ENCODE data around the gene AUTS2. TPM values are rescaled to one million over a fixed set of nuclear protein-coding genes. Genes with fewer than 3 reads are reported as not detected.

AUTS2 gene
- total RNA-seq, 1 experiment from 2014 or later = 50.0 TPM

GRCh38 chr7:69633122-69633831, 35.0 kb downstream of the AUTS2 start (continued):
- TF ChIP-seq, protein P1, sequence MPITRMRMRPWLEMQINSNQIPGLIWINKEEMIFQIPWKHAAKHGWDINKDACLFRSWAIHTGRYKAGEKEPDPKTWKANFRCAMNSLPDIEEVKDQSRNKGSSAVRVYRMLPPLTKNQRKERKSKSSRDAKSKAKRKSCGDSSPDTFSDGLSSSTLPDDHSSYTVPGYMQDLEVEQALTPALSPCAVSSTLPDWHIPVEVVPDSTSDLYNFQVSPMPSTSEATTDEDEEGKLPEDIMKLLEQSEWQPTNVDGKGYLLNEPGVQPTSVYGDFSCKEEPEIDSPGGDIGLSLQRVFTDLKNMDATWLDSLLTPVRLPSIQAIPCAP (CRISPR knock-in tag; IDR thresholded peaks at IDR 0.05) = no peak
- no peak for TF ChIP-seq FOXK1 (CRISPR knock-in tag; IDR thresholded peaks at IDR 0.05)
- TF ChIP-seq OVOL2 (CRISPR knock-in tag; IDR thresholded peaks at IDR 0.05; ENCODE audit: borderline replicate concordance) = no peak
- TF ChIP-seq, protein P2, sequence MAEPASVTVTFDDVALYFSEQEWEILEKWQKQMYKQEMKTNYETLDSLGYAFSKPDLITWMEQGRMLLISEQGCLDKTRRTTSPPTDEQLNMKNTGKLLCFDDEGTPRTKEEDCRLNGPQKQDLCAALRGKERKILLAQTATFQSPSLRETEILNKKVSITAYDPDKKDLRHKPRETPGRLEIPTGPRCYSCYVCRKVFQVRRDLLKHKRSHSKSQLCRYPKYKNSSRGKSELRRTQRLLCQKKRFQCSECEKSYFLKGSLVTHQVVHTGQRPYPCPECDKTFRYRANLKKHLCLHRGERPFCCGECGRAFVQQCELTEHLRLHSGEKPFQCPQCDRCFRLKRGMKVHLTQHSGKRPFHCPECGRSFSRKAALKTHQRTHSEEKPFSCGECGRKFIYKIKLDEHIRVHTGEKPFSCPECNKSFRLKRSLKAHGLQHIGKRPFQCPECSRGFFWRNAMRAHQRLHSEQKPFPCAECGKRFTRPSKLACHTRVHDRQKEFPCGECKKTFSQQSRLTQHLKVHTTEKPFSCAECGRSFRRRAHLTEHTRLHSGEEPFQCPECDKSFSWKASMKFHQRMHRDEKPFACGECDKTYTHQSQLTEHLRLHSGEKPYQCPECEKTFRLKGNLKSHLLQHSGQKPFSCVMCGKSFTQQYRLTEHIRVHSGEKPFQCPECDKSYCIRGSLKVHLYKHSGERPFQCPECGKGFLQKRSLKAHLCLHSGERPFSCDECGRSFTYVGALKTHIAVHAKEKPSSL (CRISPR knock-in tag; conservative IDR thresholded peaks at IDR 0.05) = no peak
- TF ChIP-seq, protein P3, sequence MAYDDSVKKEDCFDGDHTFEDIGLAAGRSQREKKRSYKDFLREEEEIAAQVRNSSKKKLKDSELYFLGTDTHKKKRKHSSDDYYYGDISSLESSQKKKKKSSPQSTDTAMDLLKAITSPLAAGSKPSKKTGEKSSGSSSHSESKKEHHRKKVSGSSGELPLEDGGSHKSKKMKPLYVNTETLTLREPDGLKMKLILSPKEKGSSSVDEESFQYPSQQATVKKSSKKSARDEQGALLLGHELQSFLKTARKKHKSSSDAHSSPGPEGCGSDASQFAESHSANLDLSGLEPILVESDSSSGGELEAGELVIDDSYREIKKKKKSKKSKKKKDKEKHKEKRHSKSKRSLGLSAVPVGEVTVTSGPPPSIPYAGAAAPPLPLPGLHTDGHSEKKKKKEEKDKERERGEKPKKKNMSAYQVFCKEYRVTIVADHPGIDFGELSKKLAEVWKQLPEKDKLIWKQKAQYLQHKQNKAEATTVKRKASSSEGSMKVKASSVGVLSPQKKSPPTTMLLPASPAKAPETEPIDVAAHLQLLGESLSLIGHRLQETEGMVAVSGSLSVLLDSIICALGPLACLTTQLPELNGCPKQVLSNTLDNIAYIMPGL (CRISPR knock-in tag; IDR thresholded peaks at IDR 0.05) = no peak
- TF ChIP-seq RORB (CRISPR knock-in tag; IDR thresholded peaks at IDR 0.05) = no peak
- no peak for TF ChIP-seq MXD4 (CRISPR knock-in tag; IDR thresholded peaks at IDR 0.05; ENCODE audit: borderline replicate concordance)
- TF ChIP-seq NR2C2 (CRISPR knock-in tag; IDR thresholded peaks at IDR 0.05) = no peak
- TF ChIP-seq JAZF1 (CRISPR knock-in tag; IDR thresholded peaks at IDR 0.05) = no peak
- TF ChIP-seq ZBTB21 (CRISPR knock-in tag; IDR thresholded peaks at IDR 0.05; ENCODE audit: borderline replicate concordance) = no peak

- H3K27ac Mint-ChIP-seq = no peak overlapping the region
- DNase-seq (ENCODE audit: low spot score) (no peak), ATAC-seq (no peak)
- ChIA-PET CTCF (no interaction called here), POLR2A (no interaction called here)
- peaks cover 80% of the 10 kb centered on the region for H3K27me3 Mint-ChIP-seq (ENCODE audit: low read depth)
- peaks cover 7% of the 10 kb centered on the region for H3K9me3 Mint-ChIP-seq
- peaks cover 5% of the 10 kb centered on the region for H3K36me3 Mint-ChIP-seq
- H3K4me3 Mint-ChIP-seq = no peak overlapping the region
- peaks cover 34% of the 10 kb centered on the region for H3K4me1 Mint-ChIP-seq
- no peak for TF ChIP-seq ETV6 (CRISPR knock-in tag; IDR thresholded peaks at IDR 0.05)
- TF ChIP-seq TP53 (CRISPR knock-in tag; IDR thresholded peaks at IDR 0.05) = no peak
- TF ChIP-seq ZMAT4 (CRISPR knock-in tag; IDR thresholded peaks at IDR 0.05) = no peak
- no peak for TF ChIP-seq PRRX2 (CRISPR knock-in tag; IDR thresholded peaks at IDR 0.05)
- TF ChIP-seq, protein P4, sequence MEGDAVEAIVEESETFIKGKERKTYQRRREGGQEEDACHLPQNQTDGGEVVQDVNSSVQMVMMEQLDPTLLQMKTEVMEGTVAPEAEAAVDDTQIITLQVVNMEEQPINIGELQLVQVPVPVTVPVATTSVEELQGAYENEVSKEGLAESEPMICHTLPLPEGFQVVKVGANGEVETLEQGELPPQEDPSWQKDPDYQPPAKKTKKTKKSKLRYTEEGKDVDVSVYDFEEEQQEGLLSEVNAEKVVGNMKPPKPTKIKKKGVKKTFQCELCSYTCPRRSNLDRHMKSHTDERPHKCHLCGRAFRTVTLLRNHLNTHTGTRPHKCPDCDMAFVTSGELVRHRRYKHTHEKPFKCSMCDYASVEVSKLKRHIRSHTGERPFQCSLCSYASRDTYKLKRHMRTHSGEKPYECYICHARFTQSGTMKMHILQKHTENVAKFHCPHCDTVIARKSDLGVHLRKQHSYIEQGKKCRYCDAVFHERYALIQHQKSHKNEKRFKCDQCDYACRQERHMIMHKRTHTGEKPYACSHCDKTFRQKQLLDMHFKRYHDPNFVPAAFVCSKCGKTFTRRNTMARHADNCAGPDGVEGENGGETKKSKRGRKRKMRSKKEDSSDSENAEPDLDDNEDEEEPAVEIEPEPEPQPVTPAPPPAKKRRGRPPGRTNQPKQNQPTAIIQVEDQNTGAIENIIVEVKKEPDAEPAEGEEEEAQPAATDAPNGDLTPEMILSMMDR (IDR thresholded peaks at IDR 0.05) = no peak
- TF ChIP-seq, protein P5, sequence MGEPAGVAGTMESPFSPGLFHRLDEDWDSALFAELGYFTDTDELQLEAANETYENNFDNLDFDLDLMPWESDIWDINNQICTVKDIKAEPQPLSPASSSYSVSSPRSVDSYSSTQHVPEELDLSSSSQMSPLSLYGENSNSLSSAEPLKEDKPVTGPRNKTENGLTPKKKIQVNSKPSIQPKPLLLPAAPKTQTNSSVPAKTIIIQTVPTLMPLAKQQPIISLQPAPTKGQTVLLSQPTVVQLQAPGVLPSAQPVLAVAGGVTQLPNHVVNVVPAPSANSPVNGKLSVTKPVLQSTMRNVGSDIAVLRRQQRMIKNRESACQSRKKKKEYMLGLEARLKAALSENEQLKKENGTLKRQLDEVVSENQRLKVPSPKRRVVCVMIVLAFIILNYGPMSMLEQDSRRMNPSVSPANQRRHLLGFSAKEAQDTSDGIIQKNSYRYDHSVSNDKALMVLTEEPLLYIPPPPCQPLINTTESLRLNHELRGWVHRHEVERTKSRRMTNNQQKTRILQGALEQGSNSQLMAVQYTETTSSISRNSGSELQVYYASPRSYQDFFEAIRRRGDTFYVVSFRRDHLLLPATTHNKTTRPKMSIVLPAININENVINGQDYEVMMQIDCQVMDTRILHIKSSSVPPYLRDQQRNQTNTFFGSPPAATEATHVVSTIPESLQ (CRISPR knock-in tag; IDR thresholded peaks at IDR 0.05) = no peak
- no peak for TF ChIP-seq ZBTB21 (CRISPR knock-in tag; IDR thresholded peaks at IDR 0.05; ENCODE audit: borderline replicate concordance)
- TF ChIP-seq NR3C1 (CRISPR knock-in tag; conservative IDR thresholded peaks at IDR 0.05; ENCODE audit: low read depth) = no peak
- TF ChIP-seq RORB (CRISPR knock-in tag; IDR thresholded peaks at IDR 0.05) = no peak
- no peak for TF ChIP-seq NFATC4 (CRISPR knock-in tag; IDR thresholded peaks at IDR 0.05)
- no peak for TF ChIP-seq ZNF232 (CRISPR knock-in tag; IDR thresholded peaks at IDR 0.05)
- TF ChIP-seq, protein P6, sequence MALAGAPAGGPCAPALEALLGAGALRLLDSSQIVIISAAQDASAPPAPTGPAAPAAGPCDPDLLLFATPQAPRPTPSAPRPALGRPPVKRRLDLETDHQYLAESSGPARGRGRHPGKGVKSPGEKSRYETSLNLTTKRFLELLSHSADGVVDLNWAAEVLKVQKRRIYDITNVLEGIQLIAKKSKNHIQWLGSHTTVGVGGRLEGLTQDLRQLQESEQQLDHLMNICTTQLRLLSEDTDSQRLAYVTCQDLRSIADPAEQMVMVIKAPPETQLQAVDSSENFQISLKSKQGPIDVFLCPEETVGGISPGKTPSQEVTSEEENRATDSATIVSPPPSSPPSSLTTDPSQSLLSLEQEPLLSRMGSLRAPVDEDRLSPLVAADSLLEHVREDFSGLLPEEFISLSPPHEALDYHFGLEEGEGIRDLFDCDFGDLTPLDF (CRISPR knock-in tag; IDR thresholded peaks at IDR 0.05) = no peak
- TF ChIP-seq ZNF532 (CRISPR knock-in tag; IDR thresholded peaks at IDR 0.05; ENCODE audit: borderline replicate concordance) = no peak
These were observed 37.4 kb downstream of the AUTS2 start for GRCh38 chr7:69635555-69636185.
